ENCODE results near the gene CCDC175.

The CCDC175 gene

DNA sequence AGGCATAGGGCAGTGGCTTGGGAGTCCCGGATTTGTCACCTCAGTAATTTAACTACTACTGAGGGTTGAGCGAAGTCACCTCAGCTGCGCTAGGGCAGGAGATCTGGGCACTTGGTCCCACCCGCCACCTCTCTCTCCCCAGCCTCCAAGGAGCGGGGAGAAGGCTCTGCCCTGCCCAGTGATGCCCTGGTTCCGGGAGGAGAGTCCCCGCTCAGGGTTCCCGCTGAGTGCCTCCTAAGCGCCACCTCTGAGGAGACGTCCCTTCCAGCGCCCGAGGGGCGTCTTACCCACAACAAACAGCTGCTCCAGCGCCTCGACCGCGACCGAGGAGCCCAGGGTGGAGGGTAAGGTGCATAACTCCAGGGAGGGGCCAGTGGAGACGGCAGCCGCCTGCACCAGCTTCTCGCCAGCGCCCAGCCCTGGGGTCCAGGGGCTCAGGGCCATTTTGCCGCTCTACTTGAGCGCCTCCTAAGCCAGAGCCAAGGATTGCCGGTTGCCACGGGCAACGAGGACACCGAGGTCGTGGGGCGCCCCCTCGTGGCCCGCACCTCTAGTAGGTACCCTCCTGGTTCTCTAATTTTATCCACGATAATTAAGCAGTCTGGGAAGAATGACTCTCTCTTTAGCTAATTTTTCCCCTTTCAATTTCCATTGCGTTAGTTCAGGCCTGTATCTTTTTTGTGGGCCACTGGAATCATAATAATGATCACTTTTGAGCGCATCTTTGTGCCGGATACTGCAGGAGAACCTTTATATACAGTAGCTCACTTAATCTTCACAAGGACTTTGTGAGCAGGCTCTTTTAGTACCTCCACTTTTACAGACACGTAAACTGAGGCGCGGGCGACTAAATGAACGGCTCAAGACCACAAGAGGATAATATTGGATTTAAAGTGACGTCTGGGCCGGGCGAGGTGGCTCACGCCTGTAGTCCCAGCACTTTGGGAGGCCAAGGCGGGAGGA is at the start of gene CCDC175:
TSS of gene CCDC175 (minus strand) at position 481 of the 963 bp plus-strand sequence. CDS start at position 444, 37 bp downstream.
- no peak for DNase-seq

DNA sequence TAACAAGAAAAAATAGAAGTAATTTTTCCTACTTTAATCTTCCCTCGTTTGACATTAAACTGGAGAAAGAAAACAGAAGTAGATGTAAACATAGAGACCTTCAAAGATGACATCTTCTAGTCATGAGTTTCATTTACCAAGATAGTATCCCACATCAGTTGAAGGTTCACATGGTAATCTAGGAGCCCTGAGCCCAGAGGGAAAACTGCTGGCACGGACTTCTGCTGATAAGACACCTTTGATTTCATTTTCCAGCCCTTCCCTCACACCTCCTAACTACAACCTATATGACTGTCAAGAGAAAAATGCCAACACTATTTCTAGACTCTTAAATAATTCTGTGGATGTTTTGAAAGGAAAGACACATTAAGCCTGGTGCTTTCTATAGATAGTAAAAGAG is 46.0 kb upstream of the CCDC175 start:
- no peak for DNase-seq

DNA sequence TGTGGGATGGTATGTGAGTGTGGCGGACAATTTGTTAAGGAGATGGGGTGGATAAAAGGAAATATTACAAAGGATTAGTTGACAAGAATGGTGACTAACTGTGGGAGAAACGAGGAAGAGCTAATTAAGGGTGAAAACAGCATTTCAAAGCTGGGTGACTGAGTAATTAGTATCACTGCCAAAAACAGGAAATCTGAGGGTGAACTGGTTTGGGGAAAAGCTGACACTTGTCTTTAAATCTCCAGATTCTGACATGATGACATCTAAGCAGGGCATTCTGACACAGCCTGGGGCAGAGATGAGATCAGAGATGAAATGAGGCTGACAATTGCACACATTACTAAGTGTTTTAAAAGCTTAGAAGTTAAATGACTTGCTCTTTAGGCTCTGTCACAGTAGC is 42.4 kb upstream of the CCDC175 start:
- DNase-seq = no peak

DNA sequence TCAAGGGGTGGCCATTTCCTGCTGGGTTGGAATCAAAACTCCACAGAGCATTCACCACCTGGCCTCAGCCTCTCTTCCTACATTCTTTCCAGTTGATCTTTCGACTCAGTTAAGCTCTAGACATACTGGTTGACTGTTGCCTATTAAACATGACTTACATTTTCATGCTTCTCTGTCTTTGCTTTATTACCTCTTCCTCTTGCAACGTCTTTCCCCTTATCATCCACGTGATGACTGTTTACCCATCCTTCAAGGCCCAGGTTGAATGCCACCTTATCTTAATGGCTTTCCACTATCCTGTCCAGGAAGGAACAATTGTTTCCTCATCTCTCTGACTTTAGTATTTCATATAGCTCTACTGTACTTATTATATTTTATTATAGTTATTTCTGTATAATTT is 24.4 kb upstream of the CCDC175 start:
- DNase-seq = no peak

DNA sequence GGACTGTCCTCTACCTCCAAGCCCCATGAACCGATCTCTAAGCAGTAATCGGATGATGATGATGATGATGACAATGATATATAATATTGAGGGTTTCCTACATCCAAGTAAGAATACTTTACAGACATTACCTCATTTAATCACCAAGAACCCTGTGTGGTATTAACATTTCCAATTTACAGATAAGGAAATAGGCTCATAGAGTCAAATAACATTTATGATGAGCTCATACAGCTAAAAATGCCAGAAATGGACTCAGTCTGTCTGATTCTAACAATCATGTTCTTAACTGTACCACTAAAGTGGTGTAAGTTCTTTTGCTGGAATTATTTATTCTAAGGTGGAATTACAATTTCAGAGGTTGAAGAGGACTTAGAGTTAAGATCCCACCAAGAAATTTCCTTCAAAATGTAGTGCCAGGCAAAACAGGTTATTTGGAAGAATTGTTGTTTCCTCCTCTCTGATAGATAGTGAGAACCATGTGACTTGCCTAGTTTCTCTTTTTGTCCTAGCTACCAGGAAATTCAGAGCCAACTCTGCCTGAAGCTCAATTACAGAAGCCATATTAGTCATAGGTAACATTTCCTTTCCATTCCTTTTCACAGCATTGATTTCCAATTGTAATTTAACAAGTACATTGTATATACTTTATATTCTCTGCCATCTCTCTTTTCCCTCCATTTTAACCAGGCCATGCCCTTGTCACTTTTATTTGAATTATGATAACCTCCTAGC is 23.8 kb upstream of the CCDC175 start:
- DNase-seq = no peak

DNA sequence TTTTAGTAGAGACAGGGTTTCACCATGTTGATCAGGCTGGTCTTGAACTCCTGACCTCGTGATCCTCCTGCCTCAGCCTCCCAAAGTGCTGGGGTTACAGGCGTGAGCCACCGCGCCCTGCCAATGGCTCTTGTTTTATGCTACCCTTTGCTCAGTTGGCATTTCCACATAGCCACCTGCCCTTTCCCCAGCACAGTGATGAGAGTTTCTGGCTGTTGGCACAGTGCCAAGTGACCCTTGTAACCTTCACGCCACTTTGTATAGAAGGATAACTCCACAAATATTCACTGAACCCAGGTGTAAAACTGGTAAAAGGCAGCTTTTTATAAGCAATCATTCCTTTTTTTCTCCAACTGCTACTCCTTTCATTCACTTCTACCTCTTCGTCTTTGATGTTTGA is 18.5 kb upstream of the CCDC175 start:
- no peak for DNase-seq

DNA sequence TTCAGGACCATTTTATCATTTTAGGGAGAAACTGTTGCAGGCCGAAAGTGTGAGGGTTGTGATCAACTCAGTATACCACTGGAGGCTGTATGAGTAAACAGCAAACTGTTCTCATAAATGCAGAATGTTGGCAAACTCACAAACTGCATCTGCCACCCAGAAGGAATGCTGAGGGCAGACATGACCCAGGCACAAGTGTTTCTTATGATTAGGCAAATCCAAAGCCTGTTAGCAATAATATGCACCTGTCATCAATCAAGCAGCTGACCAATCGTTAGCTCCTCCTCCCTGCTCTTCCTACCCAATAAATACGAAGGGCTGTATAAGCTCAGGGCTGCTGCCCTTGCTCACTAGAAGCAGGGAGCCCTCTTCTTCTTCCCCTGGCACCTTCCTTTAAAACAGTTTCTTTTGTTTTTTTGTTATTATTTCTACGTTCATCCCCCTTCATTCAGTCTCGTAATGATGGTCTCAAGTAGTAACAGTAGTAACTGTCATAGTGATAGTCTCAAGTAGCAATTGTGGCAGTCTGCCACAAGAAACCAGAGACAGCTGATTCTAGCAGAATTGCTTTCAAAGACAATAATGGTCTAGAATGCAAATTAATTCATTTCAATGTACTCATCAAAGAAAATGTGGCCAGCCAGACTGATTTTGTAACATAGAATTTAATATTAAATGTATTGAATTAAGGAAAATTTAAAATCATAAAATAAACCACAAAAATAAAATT is 15.2 kb upstream of the CCDC175 start:
- DNase-seq = no peak

DNA sequence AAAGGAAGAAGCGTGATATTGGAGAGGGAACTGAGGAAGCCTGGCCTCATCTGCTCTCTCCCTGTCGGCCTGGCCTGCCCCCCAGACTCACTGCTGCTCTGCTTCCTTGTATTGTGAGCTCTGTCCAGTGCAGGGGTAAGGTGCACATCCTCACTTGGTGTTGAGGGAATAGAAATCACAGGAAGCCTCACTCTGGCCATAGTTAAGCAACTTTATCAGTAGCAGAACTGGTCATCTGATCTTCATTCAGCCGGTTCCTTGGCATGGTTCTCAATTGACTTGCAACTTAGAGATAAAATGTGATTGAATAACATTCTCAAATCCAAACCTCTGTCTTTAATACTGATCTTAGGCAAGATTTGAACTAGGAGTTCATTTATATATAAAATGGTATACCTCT is 11.5 kb upstream of the CCDC175 start:
- DNase-seq = no peak

DNA sequence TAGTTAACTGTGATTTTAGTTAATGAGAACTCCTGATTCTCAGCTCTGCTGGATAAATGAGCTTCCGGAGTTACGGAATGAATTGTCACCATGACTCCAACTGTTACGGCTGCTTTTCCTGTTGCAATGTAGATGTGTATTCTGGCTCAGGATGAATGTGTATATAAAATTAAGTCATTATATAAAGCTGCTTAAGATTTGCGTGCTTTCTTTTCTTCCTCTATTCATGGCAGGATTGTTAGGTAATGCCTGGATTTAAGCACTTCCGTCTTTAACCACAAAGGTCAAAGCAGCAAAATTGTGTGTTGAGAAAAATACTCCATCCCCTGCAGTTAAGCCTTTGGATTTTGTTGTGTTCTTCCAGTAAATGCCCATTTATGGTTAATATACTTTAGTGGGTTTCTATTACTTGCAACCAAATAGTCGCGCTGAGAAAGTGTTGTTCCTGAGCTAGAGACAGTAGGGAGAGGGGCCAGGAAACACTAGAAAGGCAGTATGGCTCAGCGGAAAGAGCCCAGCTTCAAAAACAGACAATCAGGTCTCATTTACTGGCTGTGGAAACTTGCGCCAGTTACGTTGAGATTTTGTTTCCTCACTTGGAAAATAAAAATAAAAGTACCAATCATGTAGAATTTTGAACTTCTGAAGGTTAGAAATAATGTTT is 9.4 kb upstream of the CCDC175 start:
- no peak for DNase-seq

DNA sequence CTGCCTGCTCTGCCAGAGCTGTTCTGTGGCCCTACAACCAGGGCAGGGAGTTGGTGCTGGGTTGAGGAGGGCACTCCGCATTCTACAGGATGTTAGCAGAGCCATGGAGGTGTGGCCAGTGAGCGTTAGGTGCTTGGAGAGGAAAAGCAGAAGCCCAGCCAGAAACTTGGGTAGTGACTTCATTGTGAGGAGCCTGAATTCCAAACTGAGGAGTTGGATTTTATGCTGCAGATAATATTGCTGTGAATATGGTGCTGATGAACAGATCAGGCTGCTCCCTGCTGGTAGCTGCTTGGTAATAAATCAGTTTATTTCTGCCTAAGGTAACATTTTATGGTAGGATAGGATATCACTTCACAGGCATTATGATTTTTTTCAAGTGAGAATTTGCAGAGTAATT is 7.1 kb upstream of the CCDC175 start:
- DNase-seq = no peak

DNA sequence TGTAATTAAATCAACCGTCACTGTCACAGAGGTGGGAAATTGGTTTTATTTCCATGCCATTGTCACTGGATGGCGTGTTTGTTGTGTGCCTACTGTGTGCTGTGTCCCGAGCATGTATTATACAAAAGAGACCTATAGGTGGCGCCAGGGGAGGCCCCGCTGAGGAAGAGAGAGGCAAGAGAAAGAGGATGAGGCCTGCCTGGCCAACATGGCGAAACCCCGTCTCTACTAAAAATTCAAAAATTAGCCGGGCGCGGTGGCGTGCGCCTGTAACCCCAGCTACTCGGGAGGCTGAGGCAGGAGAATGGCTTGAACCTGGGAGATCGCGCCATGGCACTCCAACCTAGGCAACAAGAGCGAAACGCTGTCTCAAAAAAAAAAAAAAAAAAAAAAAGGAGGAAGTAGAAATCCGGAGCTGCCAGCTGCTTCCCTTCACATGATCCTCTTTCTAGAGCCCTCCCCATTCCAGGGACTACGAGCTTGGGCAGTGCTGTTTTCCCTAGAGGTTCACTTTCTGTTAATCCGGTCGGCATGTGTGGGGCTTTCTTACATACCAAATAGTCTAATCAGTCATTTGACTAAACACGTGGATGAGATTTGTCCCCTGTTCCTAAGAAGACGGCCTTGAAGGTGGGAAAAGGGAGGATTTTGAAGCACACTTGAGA is 6.4 kb upstream of the CCDC175 start:
- no peak for DNase-seq

DNA sequence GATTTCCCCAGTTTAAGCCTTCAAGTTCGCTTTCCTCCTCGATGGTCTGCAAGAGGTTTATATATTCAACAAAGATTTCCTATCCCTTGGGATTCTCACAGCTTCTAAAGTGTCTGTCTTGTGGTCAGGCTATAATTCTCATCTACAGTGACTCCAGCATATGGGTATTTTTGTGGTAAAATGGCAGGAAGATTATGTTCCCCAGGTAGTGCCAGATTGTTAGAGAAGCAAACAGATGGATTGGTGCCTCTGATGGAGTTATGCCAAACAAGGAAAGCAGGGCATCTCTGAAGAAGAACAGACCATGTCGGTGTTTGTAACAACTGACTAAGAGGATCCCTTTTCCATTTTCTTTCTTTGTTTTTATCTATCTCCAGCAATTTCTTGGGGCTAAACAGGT is 5.5 kb upstream of the CCDC175 start:
- no peak for DNase-seq

DNA sequence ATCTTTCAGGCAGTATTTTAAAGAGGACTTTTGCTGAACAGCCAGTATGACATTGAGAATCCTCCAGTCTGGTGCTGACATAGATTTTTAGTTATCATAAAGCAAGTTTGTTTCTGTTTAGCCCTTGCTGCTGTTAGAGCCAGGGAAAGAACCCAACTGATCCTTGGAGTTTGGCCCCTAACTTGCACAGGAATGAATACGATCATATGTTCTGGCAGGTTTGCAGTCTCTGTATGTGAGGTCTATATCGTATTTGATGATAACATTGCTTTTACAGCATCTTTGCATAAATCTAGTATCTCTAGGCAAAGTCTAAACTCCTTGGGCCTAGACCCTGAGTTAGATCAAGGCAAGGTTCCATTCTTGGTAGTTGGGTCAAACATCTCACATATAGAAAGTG is 4.3 kb upstream of the CCDC175 start:
- DNase-seq = no peak

DNA sequence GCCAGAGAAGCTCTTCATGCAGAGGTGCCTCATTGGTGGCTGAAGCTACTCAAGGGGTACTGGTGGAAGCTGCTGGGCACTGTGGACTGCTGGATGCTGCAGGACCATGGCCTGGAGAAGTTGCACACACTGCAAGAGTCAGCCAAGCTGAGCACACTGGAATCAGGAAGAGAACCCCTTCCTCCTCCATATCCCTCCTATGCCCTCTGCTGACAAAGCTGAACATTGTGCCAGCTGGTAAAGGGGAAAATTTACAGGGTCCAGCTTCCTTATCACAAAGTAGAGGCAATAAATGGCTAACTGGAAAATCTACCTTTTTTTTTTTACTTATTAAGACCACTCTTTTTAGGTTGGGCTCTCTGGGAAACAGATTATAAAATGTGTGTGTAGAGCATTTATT is 6.5 kb downstream of the CCDC175 start:
- DNase-seq = no peak

DNA sequence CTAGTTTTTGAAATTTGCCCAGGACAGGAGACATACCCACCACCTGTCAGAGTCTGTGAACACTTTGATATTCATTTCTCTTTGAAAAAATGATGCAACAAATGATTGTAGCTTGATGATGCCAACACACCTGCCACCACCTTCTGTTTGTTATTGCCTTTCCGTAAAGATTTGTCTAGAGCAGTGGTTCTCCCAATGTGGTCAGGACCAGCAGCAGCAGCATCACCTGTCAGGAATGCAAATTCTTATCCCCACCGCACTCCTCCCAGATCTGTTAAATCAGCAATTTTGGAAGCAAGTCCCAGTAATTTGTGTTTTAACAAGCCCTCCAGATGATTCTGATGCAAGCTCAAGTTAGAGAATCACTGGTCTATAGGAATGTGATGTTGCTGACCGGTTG is 9.9 kb downstream of the CCDC175 start:
- no peak for DNase-seq

DNA sequence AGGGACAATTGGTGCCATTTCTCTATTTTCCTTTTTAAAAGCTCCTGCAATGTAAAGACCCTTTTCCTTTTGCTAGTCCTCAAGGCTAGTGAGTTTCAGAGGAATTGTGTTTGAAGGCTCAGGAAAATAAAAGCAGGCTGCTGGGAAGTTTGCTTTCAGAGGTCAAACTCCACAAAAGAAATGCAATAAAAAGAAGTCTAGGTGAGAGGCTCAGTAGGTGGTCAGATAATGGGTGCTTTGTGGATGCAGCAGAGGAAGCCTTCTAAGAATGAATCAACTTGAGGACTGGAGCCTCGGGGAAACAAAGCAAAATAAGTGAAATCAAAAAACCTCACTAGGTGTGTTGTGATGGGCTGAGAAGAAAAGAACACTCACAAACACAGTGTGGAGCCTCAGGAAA is 10.3 kb downstream of the CCDC175 start:
- no peak for DNase-seq

DNA sequence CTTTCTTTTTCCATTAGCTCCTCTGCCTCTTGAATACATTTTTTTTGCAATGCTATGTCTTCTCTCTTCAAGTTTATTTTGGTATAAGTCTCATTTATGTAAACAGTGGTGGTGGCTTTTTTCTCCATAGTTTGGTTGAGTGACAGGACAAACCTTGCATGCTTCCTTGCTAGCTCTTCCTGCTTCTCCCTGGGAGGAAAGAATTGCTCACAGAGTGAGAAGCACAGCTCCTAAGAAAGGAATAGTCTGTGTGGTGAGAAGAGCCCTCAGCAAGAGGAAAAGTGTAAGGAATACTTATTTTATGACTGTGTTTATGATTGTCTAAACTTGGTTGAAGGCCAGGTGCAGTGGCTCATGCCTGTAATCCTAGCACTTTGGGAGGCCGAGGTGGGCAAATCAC is 11.5 kb downstream of the CCDC175 start:
- no peak for DNase-seq

DNA sequence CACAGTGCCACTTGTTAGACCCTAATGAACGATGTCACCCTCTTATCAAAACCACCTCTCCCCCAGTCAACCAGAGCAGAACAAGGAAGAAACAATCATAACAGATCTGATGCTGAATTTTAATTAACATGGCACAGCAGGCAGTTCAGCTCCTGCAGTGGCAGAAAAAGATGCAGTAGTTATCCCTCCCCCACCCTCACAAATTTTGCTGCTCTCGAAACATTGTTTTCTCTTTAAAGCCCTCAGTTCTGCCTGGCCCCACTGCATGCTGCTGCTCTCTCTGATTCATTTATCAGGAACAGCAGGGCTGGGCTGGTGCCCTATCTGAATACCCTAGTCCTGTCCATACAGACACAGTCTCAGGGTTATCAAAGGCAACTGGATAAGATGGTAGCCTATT is 12.2 kb downstream of the CCDC175 start:
- no peak for DNase-seq

DNA sequence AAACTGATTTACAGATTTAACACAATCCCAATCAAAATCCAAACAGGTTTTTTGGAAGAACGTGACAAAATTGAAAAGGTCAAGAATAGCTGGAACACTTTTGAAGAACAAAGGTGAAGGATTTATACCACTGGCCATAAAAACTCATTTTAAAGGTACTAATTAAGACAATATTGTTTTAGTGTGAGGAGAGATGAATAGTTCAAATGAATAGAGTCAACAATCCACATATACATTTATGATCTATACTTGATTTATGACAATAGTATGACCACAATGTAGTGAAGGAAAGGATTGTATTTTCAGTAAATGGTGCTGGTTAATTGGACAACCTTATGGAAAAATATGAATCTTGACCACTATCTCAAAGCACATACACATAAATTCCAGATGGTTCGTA is 29.3 kb downstream of the CCDC175 start:
- DNase-seq = no peak

DNA sequence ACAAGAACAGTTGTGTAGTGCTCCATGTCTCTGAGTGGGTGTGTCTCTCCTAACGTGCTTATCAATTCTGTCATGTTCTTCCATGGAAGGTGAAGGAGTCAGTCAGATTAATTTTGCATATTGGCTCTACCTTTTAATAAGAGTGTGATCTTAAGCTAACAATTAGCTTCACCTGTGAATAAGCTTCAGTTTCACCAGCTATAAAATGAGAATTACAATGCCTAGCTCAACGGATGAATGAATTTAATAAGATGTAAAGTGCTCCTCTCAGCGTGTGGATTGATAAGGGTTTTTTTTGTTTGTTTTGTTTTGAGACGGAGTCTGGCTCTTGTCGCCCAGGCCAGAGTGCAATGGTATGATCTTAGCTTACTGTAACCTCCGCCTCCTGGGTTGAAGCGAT is 32.7 kb downstream of the CCDC175 start:
- no peak for DNase-seq

DNA sequence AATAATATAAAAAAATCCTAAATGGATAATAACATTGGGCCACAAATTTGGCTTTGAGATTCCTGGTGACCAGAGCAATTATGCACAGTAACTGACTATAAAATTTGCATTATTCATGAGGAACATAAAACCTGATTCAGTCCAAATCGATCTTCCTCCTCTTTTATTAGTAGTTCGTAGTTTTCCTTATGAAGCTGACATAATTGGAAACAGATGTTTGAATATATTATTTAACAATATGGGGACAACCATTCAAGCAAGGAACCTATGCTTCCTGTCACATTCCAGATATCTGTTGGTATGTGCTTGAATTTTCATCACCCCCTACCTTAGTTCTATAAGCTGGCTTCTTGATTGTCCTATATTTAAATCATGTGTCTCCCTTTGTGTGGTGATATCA is 34.9 kb downstream of the CCDC175 start:
- no peak for DNase-seq

DNA sequence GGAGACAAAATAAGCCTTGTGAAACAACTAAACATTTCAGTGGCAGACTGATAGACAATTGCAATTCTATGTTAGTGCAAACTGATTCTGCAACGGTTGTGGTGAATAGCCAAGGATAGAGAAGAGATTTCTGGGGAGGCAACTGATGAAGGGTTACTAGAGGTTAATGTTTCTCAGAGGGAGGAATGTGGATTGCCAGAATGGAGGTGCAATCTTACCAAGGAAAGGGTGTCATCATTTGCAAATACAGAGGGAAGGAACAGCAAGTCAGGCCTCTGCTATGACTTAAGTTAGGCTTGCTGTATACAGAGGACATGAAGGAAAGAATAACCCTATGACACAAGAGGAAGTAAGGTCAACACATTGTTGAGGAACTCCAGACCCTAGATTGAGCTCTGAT is 35.8 kb downstream of the CCDC175 start:
- no peak for DNase-seq
